GM12873 (cell line): ENCODE data around the gene COQ4.

Source experiments
- CTCF ChIP-seq: IDR thresholded peaks from 2 replicates; pipeline ENCODE4 v1.5.1; 2012; ENCODE audit warnings: low read depth, mild to moderate bottlenecking, moderate library complexity, low read length, control low read depth; ENCODE audit not compliant: insufficient read depth; ENCODE audit errors: missing control alignments

COQ4 gene

GRCh38 chr9:128355451-128355850, 32.8 kb downstream of the COQ4 start:
- TF ChIP-seq CTCF: no peak

GRCh38 chr9:128358090-128358489, 35.5 kb downstream of the COQ4 start:
- TF ChIP-seq CTCF: no peak

- no peak for TF ChIP-seq CTCF
These were observed 36.2 kb downstream of the COQ4 start for GRCh38 chr9:128358861-128359260.

- TF ChIP-seq CTCF: no peak
These were observed 38.2 kb downstream of the COQ4 start for GRCh38 chr9:128360826-128361225.

GRCh38 chr9:128361296-128361985, 38.8 kb downstream of the COQ4 start:
- no peak for TF ChIP-seq CTCF

GRCh38 chr9:128361986-128362646, 39.5 kb downstream of the COQ4 start:
- peak; percentile 97 for TF ChIP-seq CTCF

GRCh38 chr9:128362774-128363173, 40.1 kb downstream of the COQ4 start:
- no peak for TF ChIP-seq CTCF
